ENCODE results near the gene TBC1D19.

Gene TBC1D19

DNA sequence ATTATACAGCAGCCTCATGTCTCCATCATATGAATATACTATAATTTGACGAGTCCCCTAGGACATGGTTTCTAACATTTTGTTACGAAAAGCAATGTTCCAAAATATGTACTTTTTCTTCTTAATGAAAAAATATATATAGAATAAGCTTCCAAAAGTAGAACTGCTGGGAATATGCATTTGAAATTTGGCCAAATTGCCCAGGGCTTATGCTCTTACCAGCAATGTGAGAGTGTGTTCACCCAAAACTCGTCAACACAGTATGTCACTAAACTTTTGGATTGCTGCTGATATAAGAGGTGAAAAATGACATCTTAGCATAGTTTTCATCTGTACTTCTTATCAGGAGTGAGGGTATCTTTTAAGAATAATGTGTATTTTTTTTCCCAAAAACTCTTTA is 212.2 kb downstream of the TBC1D19 start:
- Histone ChIP-seq H3K4me1 (ENCODE audit: insufficient read depth, low read length, poor library complexity, severe bottlenecking) (no peaks in the 10 kb centered on the region), H3K4me3 (ENCODE audit: low read length, poor library complexity, severe bottlenecking) (no peak overlapping the region), H2AFZ (ENCODE audit: low read length) (no peak overlapping the region), H3K27me3 (ENCODE audit: insufficient read depth, low read length, poor library complexity, severe bottlenecking) (no peaks in the 10 kb centered on the region), H3K9ac (ENCODE audit: low read depth, low read length, poor library complexity, severe bottlenecking) (no peak overlapping the region), H3K9me2 (replicated peaks; ENCODE audit: low read depth, low read length) (no peaks in the 10 kb centered on the region), H3F3A (ENCODE audit: low read depth) (no peaks in the 10 kb centered on the region), H3K36me3 (ENCODE audit: insufficient read depth, low read length) (no peaks in the 10 kb centered on the region), H3K79me2 (ENCODE audit: insufficient read depth, low read length) (no peaks in the 10 kb centered on the region), H3K9me3 (ENCODE audit: insufficient read depth, low read depth, low read length) (no peaks in the 10 kb centered on the region), H3K4me2 (ENCODE audit: low read depth, low read length, poor library complexity, severe bottlenecking) (no peak overlapping the region), H4K20me1 (ENCODE audit: insufficient read depth, low read length, poor library complexity, severe bottlenecking) (no peaks in the 10 kb centered on the region)
- TF ChIP-seq EZH2phosphoT487 (IDR thresholded peaks at IDR 0.05; ENCODE audit: borderline replicate concordance) (no peak), CTCF (conservative IDR thresholded peaks at IDR 0.05; ENCODE audit: low read length) (no peak)

- Histone ChIP-seq H3K4me1 (ENCODE audit: insufficient read depth, low read length, poor library complexity, severe bottlenecking) (peaks cover 9% of the 10 kb centered on the region), H3K36me3 (ENCODE audit: insufficient read depth, low read length) (no peaks in the 10 kb centered on the region), H3K9ac (ENCODE audit: low read depth, low read length, poor library complexity, severe bottlenecking) (no peak overlapping the region), H3K9me3 (ENCODE audit: insufficient read depth, low read depth, low read length) (no peaks in the 10 kb centered on the region), H4K20me1 (ENCODE audit: insufficient read depth, low read length, poor library complexity, severe bottlenecking) (no peaks in the 10 kb centered on the region), H3K4me3 (ENCODE audit: low read length, poor library complexity, severe bottlenecking) (no peak overlapping the region), H3K79me2 (ENCODE audit: insufficient read depth, low read length) (no peaks in the 10 kb centered on the region), H3K4me2 (ENCODE audit: low read depth, low read length, poor library complexity, severe bottlenecking) (no peak overlapping the region), H3F3A (ENCODE audit: low read depth) (no peaks in the 10 kb centered on the region), H3K27me3 (ENCODE audit: insufficient read depth, low read length, poor library complexity, severe bottlenecking) (no peaks in the 10 kb centered on the region), H3K9me2 (replicated peaks; ENCODE audit: low read depth, low read length) (no peaks in the 10 kb centered on the region), H2AFZ (ENCODE audit: low read length) (no peak overlapping the region)
- TF ChIP-seq EZH2phosphoT487 (IDR thresholded peaks at IDR 0.05; ENCODE audit: borderline replicate concordance) = no peak
- no peak for TF ChIP-seq CTCF (conservative IDR thresholded peaks at IDR 0.05; ENCODE audit: low read length)
These were observed 218.9 kb downstream of the TBC1D19 start for GRCh38 chr4:26802790-26803189.

DNA sequence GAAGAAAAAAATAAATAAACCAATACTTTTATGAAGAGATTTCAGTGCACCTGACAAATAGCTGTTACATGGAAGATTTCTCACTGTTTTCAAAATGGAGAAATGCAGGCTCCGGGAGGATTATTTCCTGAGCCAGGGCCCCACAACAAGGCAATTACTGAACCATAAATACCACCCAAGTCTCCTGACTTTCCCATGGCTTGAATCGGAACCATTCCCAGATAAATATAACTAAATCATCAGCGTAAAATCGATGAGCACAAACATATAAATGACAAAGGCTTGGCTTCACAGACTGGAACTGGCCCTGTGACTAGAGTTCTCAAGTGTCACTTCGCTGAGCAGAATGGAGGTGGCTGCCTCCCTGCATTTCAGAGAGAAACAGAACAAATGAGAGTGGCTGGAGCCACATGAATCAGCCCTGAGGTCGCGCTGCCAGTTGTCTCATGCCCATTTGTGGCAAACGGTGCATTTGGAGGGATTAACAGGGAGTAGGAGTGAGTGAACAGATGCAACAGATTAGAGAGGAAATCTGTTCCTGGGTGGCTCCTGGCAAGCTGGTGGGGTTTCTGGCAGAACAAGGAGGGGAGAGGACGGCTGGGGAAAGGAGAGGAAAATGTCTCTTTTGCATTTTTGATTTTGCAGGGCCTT is 219.5 kb downstream of the TBC1D19 start:
- H3K4me2 ChIP-seq (ENCODE audit: low read depth, low read length, poor library complexity, severe bottlenecking) = no peak overlapping the region
- peaks cover 11% of the 10 kb centered on the region for H3K4me1 ChIP-seq (ENCODE audit: insufficient read depth, low read length, poor library complexity, severe bottlenecking)
- no peaks in the 10 kb centered on the region for H3K27me3 ChIP-seq (ENCODE audit: insufficient read depth, low read length, poor library complexity, severe bottlenecking)
- no peaks in the 10 kb centered on the region for H4K20me1 ChIP-seq (ENCODE audit: insufficient read depth, low read length, poor library complexity, severe bottlenecking)
- no peaks in the 10 kb centered on the region for H3K79me2 ChIP-seq (ENCODE audit: insufficient read depth, low read length)
- no peaks in the 10 kb centered on the region for H3F3A ChIP-seq (ENCODE audit: low read depth)
- H3K4me3 ChIP-seq (ENCODE audit: low read length, poor library complexity, severe bottlenecking) = no peak overlapping the region
- H3K9me3 ChIP-seq (ENCODE audit: insufficient read depth, low read depth, low read length) = no peaks in the 10 kb centered on the region
- no peak for TF ChIP-seq EZH2phosphoT487 (IDR thresholded peaks at IDR 0.05; ENCODE audit: borderline replicate concordance)
- TF ChIP-seq CTCF (conservative IDR thresholded peaks at IDR 0.05; ENCODE audit: low read length) = no peak
- no peaks in the 10 kb centered on the region for H3K9me2 ChIP-seq (replicated peaks; ENCODE audit: low read depth, low read length)
- H3K9ac ChIP-seq (ENCODE audit: low read depth, low read length, poor library complexity, severe bottlenecking) = no peak overlapping the region
- H2AFZ ChIP-seq (ENCODE audit: low read length) = no peak overlapping the region
- no peaks in the 10 kb centered on the region for H3K36me3 ChIP-seq (ENCODE audit: insufficient read depth, low read length)

Data from Loucy (cell line).